ENCODE data around the gene PHF23. TPM values are rescaled to one million over a fixed set of nuclear protein-coding genes. Genes with fewer than 3 reads are reported as not detected.
A peak's percentile ranks its signal among the peaks of the same experiment; 100 is the strongest.

Gene PHF23
- total RNA-seq, 1 experiment from 2014 or later: 110 TPM

GRCh38 chr17:7260151-7260550 is 20.9 kb upstream of the PHF23 start:
- Mint-ChIP-seq H3K36me3 (ENCODE audit: insufficient read depth in 1 of 3, low read depth in 3 of 3) (peaks cover 12 to 51% (median 38%) of the 10 kb centered on the region in 3 experiments), H3K4me3 (peak overlapping the region; percentile 86 to 93), H3K9me3 (peaks cover 0 to 4% of the 10 kb centered on the region in 2 experiments; a peak in 1 of 5 replicates), H3K27ac (peak overlapping the region in 1 of 3 experiments; percentile 98; a peak in 3 of 7 replicates), H3K27me3 (ENCODE audit: low read depth) (peaks cover 2% of the 10 kb centered on the region), H3K4me1 (peaks cover 24 to 38% of the 10 kb centered on the region in 2 experiments)
- no peak overlapping the region for H3K18ac ChIP-seq (ENCODE audit: insufficient read length, low read depth, low read length)
- H3K4me1 ChIP-seq (ENCODE audit: insufficient read depth, low read length): peaks cover 4% of the 10 kb centered on the region; the same call in 1 of the 2 replicates
- no peak overlapping the region for H3K23ac ChIP-seq (ENCODE audit: insufficient read length, low read depth, low read length)
- peaks cover 25% of the 10 kb centered on the region for H3K23me2 ChIP-seq (ENCODE audit: insufficient read length, low read depth, low read length, poor library complexity, severe bottlenecking)
- H2BK120ac ChIP-seq (ENCODE audit: low read depth, low read length, poor library complexity, severe bottlenecking): no peak overlapping the region
- H2AFZ ChIP-seq (ENCODE audit: low read length): no peak overlapping the region
- H2BK12ac ChIP-seq (ENCODE audit: insufficient read length, low read depth, low read length): no peak overlapping the region
- no peaks in the 10 kb centered on the region for H3K9me3 ChIP-seq (ENCODE audit: control insufficient read depth, low read depth, low read length)
- no peak overlapping the region for H4K5ac ChIP-seq (ENCODE audit: insufficient read length, low read depth, low read length)
- H2BK15ac ChIP-seq (ENCODE audit: low read depth, low read length): no peak overlapping the region
- no peak for TF ChIP-seq CTCF (conservative IDR thresholded peaks at IDR 0.05)
- peaks cover 8% of the 10 kb centered on the region; the same call in 1 of the 2 replicates for H3K79me2 ChIP-seq (ENCODE audit: insufficient read depth, low read length)
- H4K91ac ChIP-seq (ENCODE audit: insufficient read length, low read depth, low read length): no peak overlapping the region
- H2BK20ac ChIP-seq (ENCODE audit: low read depth, low read length, poor library complexity, severe bottlenecking): no peak overlapping the region
- peak overlapping the region; percentile 76 for H3K4me2 ChIP-seq (ENCODE audit: insufficient read depth, insufficient read length, low read length)
- H3K79me1 ChIP-seq (ENCODE audit: insufficient read depth, low read depth, low read length, poor library complexity, severe bottlenecking): no peaks in the 10 kb centered on the region
- H3T11ph ChIP-seq (ENCODE audit: low read length): no peak overlapping the region
- H3K14ac ChIP-seq (ENCODE audit: insufficient read depth, low read length): no peak overlapping the region; the same call in 1 of the 2 replicates
- H2AK5ac ChIP-seq (ENCODE audit: insufficient read length, low read length): no peak overlapping the region
- peak overlapping the region; percentile 44 for H3K9ac ChIP-seq (ENCODE audit: extremely low read depth, insufficient read length, low read length)
- no peaks in the 10 kb centered on the region for H3K27me3 ChIP-seq (ENCODE audit: insufficient read depth, low read length)
- H3K27ac ChIP-seq (ENCODE audit: insufficient read length, low read depth, low read length): no peak overlapping the region
- no peak overlapping the region for H3K4ac ChIP-seq (ENCODE audit: low read depth, low read length)
- no CpG with 5 or more reads among the region's 4 CpGs for WGBS (ENCODE audit: extremely low coverage, insufficient read length, low lambda C conversion rate)
- no peak for DNase-seq
- no peak overlapping the region for H3K56ac ChIP-seq (ENCODE audit: insufficient read length, low read depth, low read length)
- no peak overlapping the region for H4K8ac ChIP-seq (replicated peaks; ENCODE audit: insufficient read length, low read depth, low read length)
- H4K20me1 ChIP-seq (ENCODE audit: control insufficient read depth, insufficient read depth, insufficient read length): no peaks in the 10 kb centered on the region
- H2BK5ac ChIP-seq (ENCODE audit: insufficient read length, low read length): no peak overlapping the region
